ENCODE results near the gene MYL6. TPM values are rescaled to one million over a fixed set of nuclear protein-coding genes. Genes with fewer than 3 reads are reported as not detected.

Gene MYL6
- total and polyA plus RNA-seq, 2 donors (not counting 3 experiments of a cell fraction or from before 2014, with no cell fraction given) = 2,543 to 8,470 TPM

- H3K4me3 ChIP-seq (replicated peaks in 1 of 3; ENCODE audit: insufficient read depth in 1 of 3, low read depth in 1 of 3, low read length in 3 of 3) = no peak overlapping the region
Observed at GRCh38 chr12:56126732-56127239, 31.4 kb upstream of the MYL6 start.

More at GRCh38 chr12:56126732-56127239, 31.4 kb upstream of the MYL6 start:
- peaks cover 19% of the 10 kb centered on the region for H3K79me2 ChIP-seq (ENCODE audit: control insufficient read depth, insufficient read depth, low read length)
- no peaks in the 10 kb centered on the region for H3K9me1 ChIP-seq (replicated peaks; ENCODE audit: control insufficient read depth, extremely low read depth, insufficient read depth, low read length)
- DNase-seq (ENCODE audit: low read depth, low spot score) (peak; percentile 26), FAIRE-seq (peak; percentile 31)
- H3K4me2 ChIP-seq (ENCODE audit: insufficient read depth, low read length) = peak overlapping the region; percentile 82
- TF ChIP-seq FOS (IDR thresholded peaks at IDR 0.05; ENCODE audit: borderline replicate concordance, insufficient read depth, low read length) (no peak), MAX (IDR thresholded peaks at IDR 0.05; ENCODE audit: insufficient read depth, insufficient read length) (no peak), POLR2AphosphoS5 (IDR thresholded peaks at IDR 0.05; ENCODE audit: insufficient read depth, low read depth, low read length) (no peak), POLR2A (IDR thresholded peaks at IDR 0.05; ENCODE audit: low read depth, low read length) (no peak), MYC (IDR thresholded peaks at IDR 0.05; ENCODE audit: low read depth, low read length) (no peak), CTCF (IDR thresholded peaks at IDR 0.05; ENCODE audit: extremely low read depth in 1 of 2, insufficient read depth in 1 of 2, low read depth in 1 of 2, low read length in 2 of 2) (no peak), EZH2 (IDR thresholded peaks at IDR 0.05; ENCODE audit: borderline replicate concordance, low read depth, low read length, severe bottlenecking) (no peak), JUN (IDR thresholded peaks at IDR 0.05; ENCODE audit: borderline replicate concordance, insufficient read depth, insufficient read length, low read depth) (no peak), GATA2 (IDR thresholded peaks at IDR 0.05; ENCODE audit: insufficient read depth, insufficient read length, low read depth, low read length) (no peak)
- H2AFZ ChIP-seq (ENCODE audit: low read depth, low read length) = no peak overlapping the region
- peak overlapping the region; percentile 15 for H3K27ac ChIP-seq (ENCODE audit: insufficient read depth, low read depth, low read length)
- dilution Hi-C loops (cut with MboI; ENCODE audit: extremely low pct_ligation_motif_present, low sequenced_read_pairs) = no loop called here
- H3K27me3 ChIP-seq (ENCODE audit: control insufficient read depth in 2 of 2, insufficient read depth in 2 of 2, low read length in 2 of 2) = no peaks in the 10 kb centered on the region
- H4K20me1 ChIP-seq (replicated peaks; ENCODE audit: control insufficient read depth, extremely low read depth, insufficient read depth, low read length) = no peaks in the 10 kb centered on the region
- intact Hi-C loops (cut with micrococcal nuclease) = loop anchor here (1.0 kb wide), 4 partner anchors 8 to 98 kb away; partner anchors contain the start of genes NABP2, SMARCC2 and ZC3H10
- H3K36me3 ChIP-seq (ENCODE audit: control insufficient read depth in 2 of 2, extremely low read depth in 1 of 2, insufficient read depth in 2 of 2, low read length in 2 of 2) = peaks cover 0 to 14% of the 10 kb centered on the region in 2 experiments
- POLR2A ChIA-PET = interaction anchor here (1.4 to 2.6 kb wide), 2 partner anchors 32 to 36 kb away, joined by 6 to 23 read pairs; partner anchors contain the start of gene MYL6
- BruUV-seq (replicated peaks) = no TSS peak
- H3K9me3 ChIP-seq (replicated peaks; ENCODE audit: control insufficient read depth, insufficient read depth, low read length) = no peaks in the 10 kb centered on the region
- CTCF ChIA-PET = interaction anchor here (0.6 to 11.9 kb wide), 14 partner anchors 8 to 95 kb away, joined by 3 to 236 read pairs (median 4); partner anchors contain the start of genes MYL6, RNF41, SMARCC2 and ZC3H10
- peak overlapping the region; percentile 37 for H3K9ac ChIP-seq (replicated peaks; ENCODE audit: extremely low read depth, insufficient read depth, low read length)
- H3K4me1 ChIP-seq (ENCODE audit: control insufficient read depth, extremely low read depth, insufficient read depth, low read length) = peaks cover 28% of the 10 kb centered on the region
